AG04449 (cell line): ENCODE measurements around the gene CD81.

Source experiments
- CTCF ChIA-PET: fragments of 350-600 bp; formaldehyde crosslinking; extraction: SDS; loops from one replicate; lab custom pipeline; 2021; ENCODE audit warnings: antibody characterized with exemption; lab: Yijun Ruan, JAX
- POLR2A ChIA-PET: fragments of 400-600, 350-600 bp; formaldehyde crosslinking; extraction: SDS; loops from one replicate; lab custom pipeline; 2020; ENCODE audit warnings: antibody characterized with exemption, inconsistent platforms; lab: Yijun Ruan, JAX
- DNase-seq: peaks from one replicate; pipeline ENCODE4 v3.0.0-alpha.2; 2010; ENCODE audit warnings: low read depth, low spot score
- H3K4me3 ChIP-seq: 2 replicates; pipeline ENCODE4 v1.5.1; 2011; ENCODE audit warnings: low read depth, mild to moderate bottlenecking, control low read depth, low read length
- TF ChIP-seq, protein P1 (sequence below): IDR thresholded peaks from one replicate; pipeline ENCODE4 v1.5.1; 2011; ENCODE audit warnings: mild to moderate bottlenecking, moderate library complexity, low read length, control low read depth, inconsistent platforms; ENCODE audit not compliant: insufficient read depth; ENCODE audit errors: missing control alignments

CD81 gene

DNA sequence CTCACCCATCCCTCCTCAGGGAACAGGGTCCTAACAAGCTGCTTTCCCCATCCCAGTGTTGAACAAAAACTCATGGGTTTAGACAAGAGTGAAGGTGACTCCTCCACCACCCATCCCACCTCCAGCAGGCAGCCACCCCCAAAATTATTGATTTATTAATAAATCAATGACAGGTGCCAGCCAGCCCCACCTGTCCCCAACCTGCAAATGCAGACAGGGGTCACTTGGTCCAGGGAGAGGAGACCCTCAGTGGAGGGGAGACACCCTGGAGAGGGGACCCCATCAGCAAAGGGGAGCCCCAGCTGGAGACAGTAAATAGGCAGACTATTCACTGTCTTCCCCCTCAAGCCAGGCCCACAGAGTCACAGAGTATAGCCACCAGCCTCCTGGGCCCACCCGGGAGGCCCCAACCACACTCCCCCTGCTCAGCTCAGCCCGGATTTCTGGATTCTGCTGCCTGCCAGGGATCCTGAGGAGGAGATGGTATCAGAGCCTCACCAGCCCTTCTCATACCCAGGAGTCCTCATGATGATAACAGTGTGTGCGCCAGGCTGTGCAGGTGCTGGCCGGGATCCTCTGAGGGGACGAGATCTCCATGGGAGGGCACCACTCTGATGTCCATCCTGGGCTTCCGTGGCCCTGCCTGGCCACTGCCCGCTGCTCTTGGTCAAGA lies 8.8 kb upstream of the CD81 start:
- no peak for DNase-seq
- no peak overlapping the region for H3K4me3 ChIP-seq
- ChIA-PET CTCF (interaction anchor here (1.7 kb wide), 1 partner anchor 52 kb away, joined by 5 read pairs; no protein-coding TSS in a partner anchor), POLR2A (interaction anchor here (1.1 kb wide), 1 partner anchor 10 kb away, joined by 3 read pairs; no protein-coding TSS in a partner anchor)
- TF ChIP-seq, protein P1, sequence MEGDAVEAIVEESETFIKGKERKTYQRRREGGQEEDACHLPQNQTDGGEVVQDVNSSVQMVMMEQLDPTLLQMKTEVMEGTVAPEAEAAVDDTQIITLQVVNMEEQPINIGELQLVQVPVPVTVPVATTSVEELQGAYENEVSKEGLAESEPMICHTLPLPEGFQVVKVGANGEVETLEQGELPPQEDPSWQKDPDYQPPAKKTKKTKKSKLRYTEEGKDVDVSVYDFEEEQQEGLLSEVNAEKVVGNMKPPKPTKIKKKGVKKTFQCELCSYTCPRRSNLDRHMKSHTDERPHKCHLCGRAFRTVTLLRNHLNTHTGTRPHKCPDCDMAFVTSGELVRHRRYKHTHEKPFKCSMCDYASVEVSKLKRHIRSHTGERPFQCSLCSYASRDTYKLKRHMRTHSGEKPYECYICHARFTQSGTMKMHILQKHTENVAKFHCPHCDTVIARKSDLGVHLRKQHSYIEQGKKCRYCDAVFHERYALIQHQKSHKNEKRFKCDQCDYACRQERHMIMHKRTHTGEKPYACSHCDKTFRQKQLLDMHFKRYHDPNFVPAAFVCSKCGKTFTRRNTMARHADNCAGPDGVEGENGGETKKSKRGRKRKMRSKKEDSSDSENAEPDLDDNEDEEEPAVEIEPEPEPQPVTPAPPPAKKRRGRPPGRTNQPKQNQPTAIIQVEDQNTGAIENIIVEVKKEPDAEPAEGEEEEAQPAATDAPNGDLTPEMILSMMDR, result no peak

- CTCF ChIA-PET, result no interaction called here
- H3K4me3 ChIP-seq, result no peak overlapping the region
- no peak for DNase-seq
- TF ChIP-seq, protein P1, result no peak
- POLR2A ChIA-PET, result no interaction called here
Measured at GRCh38 chr11:2368851-2369180, 8.3 kb upstream of the CD81 start.

DNA sequence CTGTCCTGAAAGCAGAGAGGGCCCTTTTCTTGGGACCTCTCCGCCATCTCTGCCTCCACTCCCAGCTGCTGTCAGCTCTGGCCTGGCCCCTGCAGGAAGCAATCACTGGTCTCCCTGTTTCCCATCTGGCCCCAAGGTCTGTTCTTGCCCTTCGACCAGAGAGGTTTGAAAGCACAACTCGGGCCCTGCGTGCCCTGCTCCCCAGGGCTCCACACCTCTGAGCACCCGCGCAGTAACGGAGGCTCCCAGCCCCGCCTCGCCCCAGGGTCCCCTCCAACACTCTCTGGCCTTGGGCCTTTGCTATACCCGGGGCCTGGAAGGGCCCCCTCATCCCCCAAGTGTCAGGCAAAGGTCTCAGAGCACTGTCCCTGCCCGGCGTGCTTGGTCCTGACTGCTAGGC lies 7.8 kb upstream of the CD81 start:
- H3K4me3 ChIP-seq, result no peak overlapping the region
- POLR2A ChIA-PET, result no interaction called here
- TF ChIP-seq, protein P1, result no peak
- CTCF ChIA-PET, result no interaction called here
- DNase-seq, result no peak

- ChIA-PET POLR2A (no interaction called here), CTCF (no interaction called here)
- H3K4me3 ChIP-seq, result no peak overlapping the region
- DNase-seq, result no peak
- TF ChIP-seq, protein P1, result no peak
Measured at GRCh38 chr11:2369896-2370295, 7.2 kb upstream of the CD81 start.

DNA sequence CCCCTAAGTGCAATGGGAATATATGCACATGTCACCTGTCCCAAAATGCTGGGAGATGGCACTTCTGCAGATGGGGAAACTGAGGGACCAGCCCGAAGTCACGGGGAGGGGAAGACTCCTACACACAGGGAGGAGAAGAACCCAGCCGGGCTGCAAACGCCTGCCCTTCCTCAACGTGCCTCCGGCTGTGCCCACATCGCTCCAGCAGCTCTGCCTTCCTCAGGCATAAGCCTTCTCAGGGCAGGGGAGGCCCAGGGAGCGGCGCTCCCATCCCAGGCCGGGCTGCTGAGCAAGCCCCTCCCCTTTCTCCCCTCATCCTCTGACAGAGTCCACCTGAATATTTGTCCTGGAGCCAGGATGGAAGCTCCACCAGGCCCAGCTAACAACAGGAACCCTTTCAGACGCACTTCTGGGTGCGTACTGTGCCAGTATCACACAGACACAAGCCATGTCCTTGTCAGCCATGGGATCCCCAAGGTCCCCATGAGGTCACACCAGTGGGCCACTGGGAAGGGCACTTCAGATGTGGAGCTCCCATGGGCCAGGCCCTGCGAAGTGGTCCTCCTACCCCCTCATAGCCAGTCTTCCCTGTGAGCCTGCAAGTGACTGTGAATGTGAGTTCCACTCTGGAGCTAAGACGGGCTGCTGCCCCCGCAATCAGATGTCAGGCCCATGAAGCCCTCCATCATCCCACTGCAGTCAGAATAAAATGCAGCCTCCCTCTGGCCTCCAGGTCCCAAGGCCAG lies 2.5 kb upstream of the CD81 start:
- ChIA-PET POLR2A (no interaction called here), CTCF (interaction anchor here (0.6 kb wide), 1 partner anchor 19 kb away, joined by 3 read pairs; no protein-coding TSS in a partner anchor)
- H3K4me3 ChIP-seq, result no peak overlapping the region
- TF ChIP-seq, protein P1, result no peak
- no peak for DNase-seq

DNA sequence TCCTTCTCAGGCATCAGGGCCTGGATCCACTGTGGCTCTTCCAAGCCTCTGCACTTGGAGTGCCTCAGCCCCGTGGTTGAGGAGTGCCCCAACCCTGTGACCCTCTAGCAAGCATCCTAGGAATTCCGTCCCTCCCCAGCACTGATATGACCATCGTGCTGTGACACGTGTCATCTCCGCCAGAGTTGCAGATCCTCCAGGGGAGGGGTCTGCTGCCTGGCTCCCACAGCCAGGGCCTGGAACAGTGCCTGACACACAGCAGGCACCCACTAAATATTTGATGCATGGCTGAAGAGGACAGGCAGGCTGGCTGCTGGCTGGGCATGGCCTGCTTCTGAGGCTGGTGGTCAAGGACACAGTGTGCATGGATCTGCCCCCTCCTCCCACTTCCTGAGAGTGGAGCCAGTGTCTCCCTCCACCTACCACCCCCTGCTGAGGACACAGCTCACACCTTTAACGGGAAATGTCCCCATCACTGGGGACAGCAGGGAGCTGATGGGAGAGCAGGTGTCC lies 1.7 kb upstream of the CD81 start:
- no peak overlapping the region for H3K4me3 ChIP-seq
- TF ChIP-seq, protein P1, result no peak
- ChIA-PET CTCF (no interaction called here), POLR2A (no interaction called here)
- DNase-seq, result no peak
